Heart left ventricle (tissue), 16 donors: Measurements from ENCODE around the gene ANXA6. TPM values are rescaled to one million over a fixed set of nuclear protein-coding genes. Genes with fewer than 3 reads are reported as not detected.

Source experiments
- ATAC-seq, 4 donors: fragments of 200-7000 bp; cut with Tn5 transposase; one replicate each; pipeline ENCODE4 v1.9.1; 2020 to 2022; ENCODE audit warnings: moderate library complexity in 4 of 4, mild to moderate bottlenecking in 3 of 4, moderate number of reproducible peaks in 1 of 4
- DNase-seq, 5 donors: peaks; one replicate each; pipeline ENCODE4 v3.0.0-alpha.2; 2020
- H3K27ac ChIP-seq, 12 donors: fragments of 200-600 bp; sonication (generic) in 4 of 12; one replicate each; pipeline versions ENCODE4 v1.5.0 to v1.8.0; 2016 to 2022; ENCODE audit warnings: mild to moderate bottlenecking in 2 of 12
- H3K27me3 ChIP-seq, 9 donors: fragments of 200-600 bp; sonication (generic) in 2 of 9; one replicate each; pipeline versions ENCODE4 v1.5.1 to v1.8.0; 2016 to 2022; ENCODE audit warnings: mild to moderate bottlenecking in 3 of 9
- H3K36me3 ChIP-seq, 9 donors: fragments of 200-600 bp; sonication (generic) in 2 of 9; one replicate each; pipeline versions ENCODE4 v1.5.0 to v1.8.0; 2018 to 2022; ENCODE audit warnings: mild to moderate bottlenecking in 2 of 9
- H3K4me1 ChIP-seq, 12 donors: fragments of 200-600 bp; sonication (generic) in 4 of 12; one replicate each; pipeline versions ENCODE4 v1.5.0 to v1.8.0; 2016 to 2022; ENCODE audit warnings: mild to moderate bottlenecking in 3 of 12
- H3K4me3 ChIP-seq, 12 donors: fragments of 200-600 bp; sonication (generic) in 4 of 12; one replicate each; pipeline versions ENCODE4 v1.5.0 to v1.8.0; 2017 to 2022; ENCODE audit warnings: mild to moderate bottlenecking in 9 of 12, moderate library complexity in 4 of 12
- H3K9me3 ChIP-seq, 12 donors: fragments of 200-600 bp; sonication (generic) in 4 of 12; one replicate each; pipeline versions ENCODE4 v1.5.0 to v1.8.0; 2016 to 2022; ENCODE audit warnings: mild to moderate bottlenecking in 1 of 12
- CTCF ChIP-seq, 12 donors: fragments of 200-600 bp; sonication (generic) in 4 of 12; IDR thresholded peaks; one replicate each; pipeline versions ENCODE4 v1.5.0 to v1.8.0; 2018 to 2022; ENCODE audit warnings: antibody characterized with exemption in 12 of 12, mild to moderate bottlenecking in 5 of 12
- POLR2A ChIP-seq, 2 donors: fragments of 450-650 bp; IDR thresholded peaks; one replicate each; pipeline ENCODE4 v1.6.1; 2017; ENCODE audit warnings: antibody characterized with exemption in 2 of 2, mild to moderate bottlenecking in 2 of 2, moderate library complexity in 2 of 2
- WGBS, 4 donors: extraction: QIAGEN DNeasy Blood & Tissue Kit in 2 of 4; methylation state at CpG; one replicate each; pipeline versions ENCODE4 v1.1.5 to v1.1.7; 2013 to 2018; 5-methylcytosine and 5-hydroxymethylcytosine counted together
- intact Hi-C, 10 donors: fragments of 100-400 bp; cut with DNase I; formaldehyde crosslinking; loops; one replicate each; pipeline versions ENCODE4 v1.11.1 to v1.14.2; 2022
- polyA plus RNA-seq, 2 donors: library from polyadenylated mRNA; stranded (reverse); fragments of 200-250 nt; gene quantifications; one replicate each; pipeline ENCODE4 v1.2.3, GENCODE V29; 2013
- total RNA-seq, 9 donors: library from RNA; depleted of rRNA in 2 of 9; stranded (reverse); fragments of >200 nt in 2 of 9; fragmentation: NEBNext Ultra II Directional in 3 of 9; extraction: Animal tissue kit (Norgen Biotek cat#: 25700) in 3 of 9; gene quantifications; one replicate each; pipeline versions ENCODE4 v1.1.0 to v1.2.4, GENCODE V29; 2016 to 2023
- donor health status: ischemic (EF 13 %, LVEDD 7.1; RV severe dilation, severe dysfunction).
- donor health status: healthy with polysubstance abuse.
- donor health status: DM: no; HTN: yes; CAD: no.
- donor health status: DM: no; HTN: no; CAD: no.
- donor health status: ischemic (EF 25% LVEDD 6.9; RV normal size, moderate dysfunction).
- donor health status: ischemic (EF 25% LVEDD 5.7; RV mildly dilated, moderate dysfunction).
- donor health status: healthy.
- donor health status: DM: yes; HTN: yes; CAD: no.
- donor health status: ischemic (EF 35%, LVEDD 5.7; RV mildly dilated, moderate dysfunction).
- donor health status: nonischemic (EF 11% LVEDD 7.7; RV severe dilation, severe dysfunction).
- donor health status: DM: yes; HTN: yes; CAD: no.
- donor health status: PGD.
- donor health status: ischemic (EF 29% LVEDD 5.4; RV normal size, mild dysfunction).
- donor health status: nonischemic (EF 23%, LVEDD 6.1; RV moderate dilation, normal function).

ANXA6 gene
- total and polyA plus RNA-seq, 11 donors = 171 to 287 (median 202) TPM

- Histone ChIP-seq H3K4me1 (peaks cover 4 to 64% (median 37%) of the 10 kb centered on the region in 12 donors), H3K27ac (peak overlapping the region in 2 of 12 donors; percentile 19 to 85), H3K36me3 (peaks cover 2 to 100% (median 91%) of the 10 kb centered on the region in 9 donors), H3K9me3 (no peaks in the 10 kb centered on the region), H3K4me3 (no peak overlapping the region), H3K27me3 (no peaks in the 10 kb centered on the region)
- DNase-seq (no peak), ATAC-seq (no peak)
- WGBS, 4 donors = 88 to 98% (median 96%) methylated on average over 2 of the region's 2 CpGs
- intact Hi-C loops = loop anchor here in 5 of 10 donors (5.0 kb wide), 3 partner anchors 34 to 44 kb away; no protein-coding TSS in a partner anchor
- TF ChIP-seq POLR2A (IDR thresholded peaks at IDR 0.05) (no peak), CTCF (IDR thresholded peaks at IDR 0.05) (no peak)
These were observed 51.1 kb downstream of the ANXA6 start for GRCh38 chr5:151106509-151106908.

- DNase-seq = no peak
- Histone ChIP-seq H3K4me3 (no peak overlapping the region), H3K9me3 (no peaks in the 10 kb centered on the region), H3K36me3 (peaks cover 2 to 98% (median 93%) of the 10 kb centered on the region in 9 donors), H3K27ac (peak overlapping the region in 2 of 12 donors; percentile 19 to 85), H3K27me3 (no peaks in the 10 kb centered on the region), H3K4me1 (peaks cover 4 to 66% (median 40%) of the 10 kb centered on the region in 12 donors)
- ATAC-seq = no peak
- TF ChIP-seq CTCF (IDR thresholded peaks at IDR 0.05) = no peak
- no peak for TF ChIP-seq POLR2A (IDR thresholded peaks at IDR 0.05)
- intact Hi-C loops = loop anchor here in 5 of 10 donors (5.0 kb wide), 3 partner anchors 34 to 44 kb away; no protein-coding TSS in a partner anchor
- WGBS, 4 donors = 88 to 91% (median 89%) methylated on average over 5 of the region's 5 CpGs
These were observed 51.5 kb downstream of the ANXA6 start for GRCh38 chr5:151106043-151106442.

GRCh38 chr5:151105561-151105960, 52.0 kb downstream of the ANXA6 start:
- H3K9me3 ChIP-seq = no peaks in the 10 kb centered on the region
- DNase-seq (no peak), ATAC-seq (no peak)
- peak overlapping the region in 2 of 12 donors; percentile 15 to 85 for H3K27ac ChIP-seq
- H3K4me1 ChIP-seq = peaks cover 4 to 66% (median 42%) of the 10 kb centered on the region in 12 donors
- no peaks in the 10 kb centered on the region for H3K27me3 ChIP-seq
- H3K36me3 ChIP-seq = peaks cover 2 to 96% (median 90%) of the 10 kb centered on the region in 9 donors
- H3K4me3 ChIP-seq = no peak overlapping the region
- TF ChIP-seq POLR2A (IDR thresholded peaks at IDR 0.05) = no peak
- TF ChIP-seq CTCF (IDR thresholded peaks at IDR 0.05) = no peak
- WGBS, 4 donors = 89 to 93% (median 91%) methylated on average over 2 of the region's 2 CpGs
- intact Hi-C loops = loop anchor here in 5 of 10 donors (5.0 kb wide), 3 partner anchors 33 to 43 kb away; no protein-coding TSS in a partner anchor

GRCh38 chr5:151104795-151105194, 52.8 kb downstream of the ANXA6 start:
- intact Hi-C loops = loop anchor here in 6 of 10 donors (5.0 kb wide), 3 partner anchors 32 to 42 kb away; no protein-coding TSS in a partner anchor
- Histone ChIP-seq H3K9me3 (no peaks in the 10 kb centered on the region), H3K36me3 (peaks cover 2 to 92% (median 84%) of the 10 kb centered on the region in 9 donors), H3K27me3 (no peaks in the 10 kb centered on the region), H3K4me1 (peaks cover 4 to 64% (median 42%) of the 10 kb centered on the region in 12 donors), H3K4me3 (no peak overlapping the region), H3K27ac (peak overlapping the region in 4 of 12 donors; percentile 4 to 85 (median 30))
- 76 to 88% (median 84%) methylated on average over 4 to 5 of the region's 5 CpGs for WGBS, 4 donors
- DNase-seq (no peak), ATAC-seq (peak in 2 of 4 donors; percentile 39 to 54)
- no peak for TF ChIP-seq POLR2A (IDR thresholded peaks at IDR 0.05)
- no peak for TF ChIP-seq CTCF (IDR thresholded peaks at IDR 0.05)
